IMR-90 (cell line): ENCODE measurements around the gene CHRNA1. TPM values are rescaled to one million over a fixed set of nuclear protein-coding genes. Genes with fewer than 3 reads are reported as not detected.

Experiments used
- ATAC-seq: fragments of 200-7000 bp; cut with Tn5 transposase; 2 replicates; pipeline ENCODE4 v1.9.1; 2020; ENCODE audit warnings: low read depth, mild to moderate bottlenecking, moderate library complexity
- BruUV-seq: library from RNA; stranded (reverse); fragments of 400-500 nt; replicated peaks from 2 replicates; lab custom pipeline; 2021; lab: Mats Ljungman, UMichigan
- CTCF ChIA-PET: fragments of 300-600 bp; formaldehyde crosslinking; extraction: SDS; loops from one replicate; lab custom pipeline; 2021; ENCODE audit warnings: antibody characterized with exemption; lab: Yijun Ruan, JAX
- POLR2A ChIA-PET: fragments of 300-600 bp; sonication (Branson Sonifier 250); formaldehyde crosslinking; loops from one replicate; lab custom pipeline; 2022; ENCODE audit warnings: antibody characterized with exemption; ENCODE audit not compliant: unreplicated experiment; lab: Charles Lee
- DNase-seq: peaks from one replicate; pipeline ENCODE4 v3.0.0; 2013
- H2AFZ ChIP-seq: replicated peaks from 2 replicates; pipeline ENCODE3; 2013; ENCODE audit warnings: low read length, mild to moderate bottlenecking; ENCODE audit not compliant: poor library complexity
- H2AK5ac ChIP-seq: 2 replicates; pipeline ENCODE4 v1.6.1; 2013; ENCODE audit warnings: low read depth, low read length, inconsistent platforms
- H2AK9ac ChIP-seq: replicated peaks from 2 replicates; pipeline ENCODE3; 2013; ENCODE audit warnings: mild to moderate bottlenecking, low read depth, low read length, moderate library complexity; ENCODE audit not compliant: poor library complexity
- H2BK120ac ChIP-seq: 2 replicates; pipeline ENCODE4 v1.6.1; 2013; ENCODE audit warnings: low read depth, low read length, inconsistent platforms
- H2BK15ac ChIP-seq: 3 replicates; pipeline ENCODE4 v1.6.1; 2013; ENCODE audit warnings: low read depth, low read length, inconsistent platforms
- H2BK20ac ChIP-seq: 2 replicates; pipeline ENCODE4 v1.6.1; 2013; ENCODE audit warnings: low read depth, mild to moderate bottlenecking, inconsistent platforms, low read length, moderate library complexity
- H2BK5ac ChIP-seq: 2 replicates; pipeline ENCODE4 v1.6.1; 2013; ENCODE audit warnings: mild to moderate bottlenecking, low read depth, low read length, inconsistent platforms; ENCODE audit not compliant: poor library complexity, severe bottlenecking
- H3K14ac ChIP-seq: replicated peaks from 2 replicates; pipeline ENCODE4 v1.6.1; 2013; ENCODE audit warnings: low read depth, low read length, inconsistent platforms
- H3K18ac ChIP-seq: 2 replicates; pipeline ENCODE4 v1.6.1; 2013; ENCODE audit warnings: low read depth, low read length, control low read depth
- H3K23ac ChIP-seq: 2 replicates; pipeline ENCODE4 v1.6.1; 2013; ENCODE audit warnings: low read depth, low read length, inconsistent platforms
- H3K27ac ChIP-seq: 2 replicates; pipeline ENCODE4 v1.5.1; 2013; ENCODE audit warnings: mild to moderate bottlenecking, control low read depth, low read length; ENCODE audit not compliant: insufficient read depth
- H3K27me3 ChIP-seq: 2 replicates; pipeline ENCODE4 v1.6.1; 2013; ENCODE audit warnings: low read length; ENCODE audit not compliant: control insufficient read depth, insufficient read depth
- H3K36me3 ChIP-seq: 2 replicates; pipeline ENCODE4 v1.6.1; 2013; ENCODE audit warnings: low read length, mixed read lengths; ENCODE audit not compliant: control insufficient read depth, insufficient read depth
- H3K4ac ChIP-seq: 2 replicates; pipeline ENCODE4 v1.6.1; 2013; ENCODE audit warnings: low read depth, low read length, inconsistent platforms
- H3K4me1 ChIP-seq: 2 replicates; pipeline ENCODE4 v1.6.1; 2013; ENCODE audit warnings: low read length, mixed read lengths; ENCODE audit not compliant: control insufficient read depth, insufficient read depth
- H3K4me2 ChIP-seq: 2 replicates; pipeline ENCODE4 v1.6.1; 2013; ENCODE audit warnings: low read depth, mild to moderate bottlenecking, control low read depth, low read length, moderate library complexity
- H3K4me3 ChIP-seq: 2 replicates; pipeline ENCODE4 v1.5.1; 2013; ENCODE audit warnings: low read depth, mild to moderate bottlenecking, control low read depth, low read length, moderate library complexity; ENCODE audit not compliant: insufficient read depth
- H3K56ac ChIP-seq: 2 replicates; pipeline ENCODE4 v1.6.1; 2013; ENCODE audit warnings: low read length, inconsistent platforms; ENCODE audit not compliant: insufficient read depth; ENCODE audit errors: extremely low read depth
- H3K79me1 ChIP-seq, 2 experiments: 2 replicates each; pipeline ENCODE4 v1.6.1; 2013; ENCODE audit warnings: low read length in 2 of 2, inconsistent platforms in 1 of 2, low read depth in 1 of 2
- H3K9ac ChIP-seq: 2 replicates; pipeline ENCODE4 v1.6.1; 2013; ENCODE audit warnings: low read depth, low read length, control low read depth
- H3K9me1 ChIP-seq: 2 replicates; pipeline ENCODE4 v1.6.1; 2013; ENCODE audit warnings: low read length, inconsistent platforms; ENCODE audit not compliant: insufficient read depth
- H3K9me3 ChIP-seq: 2 replicates; pipeline ENCODE4 v1.6.1; 2013; ENCODE audit warnings: low read length; ENCODE audit not compliant: control insufficient read depth, insufficient read depth
- H4K20me1 ChIP-seq: 2 replicates; pipeline ENCODE4 v1.6.1; 2013; ENCODE audit warnings: low read length, inconsistent platforms; ENCODE audit not compliant: insufficient read depth
- H4K5ac ChIP-seq: 2 replicates; pipeline ENCODE4 v1.6.1; 2013; ENCODE audit warnings: mild to moderate bottlenecking, low read depth, low read length, control low read depth
- H4K8ac ChIP-seq, 2 experiments: 2 replicates each; pipeline ENCODE4 v1.6.1; 2013; ENCODE audit warnings: low read depth in 2 of 2, low read length in 2 of 2, control low read depth in 1 of 2, inconsistent platforms in 1 of 2
- H4K91ac ChIP-seq: 2 replicates; pipeline ENCODE4 v1.6.1; 2013; ENCODE audit warnings: low read depth, low read length, inconsistent platforms; ENCODE audit not compliant: insufficient read depth
- BHLHE40 ChIP-seq: fragments of 150-350 bp; IDR thresholded peaks from 2 replicates; pipeline ENCODE4 v1.6.1; 2016; ENCODE audit warnings: mild to moderate bottlenecking, low read depth, low read length
- CEBPB ChIP-seq: IDR thresholded peaks from 2 replicates; pipeline ENCODE4 v1.6.1; 2012; ENCODE audit warnings: low read depth, low read length, improper control_type of control experiment
- CHD1 ChIP-seq: IDR thresholded peaks from 2 replicates; pipeline ENCODE4 v1.6.1; 2012; ENCODE audit warnings: low read depth, low read length, improper control_type of control experiment
- ELK1 ChIP-seq: fragments of 150-350 bp; IDR thresholded peaks from 2 replicates; pipeline ENCODE4 v1.6.1; 2016; ENCODE audit warnings: low read depth, mild to moderate bottlenecking, low read length, moderate library complexity, borderline replicate concordance
- FOS ChIP-seq: fragments of 150-350 bp; IDR thresholded peaks from 2 replicates; pipeline ENCODE4 v1.6.1; 2016; ENCODE audit warnings: low read depth, low read length
- MAFK ChIP-seq: IDR thresholded peaks from 2 replicates; pipeline ENCODE4 v1.6.1; 2012; ENCODE audit warnings: low read depth, low read length, improper control_type of control experiment
- MAZ ChIP-seq: IDR thresholded peaks from 2 replicates; pipeline ENCODE4 v1.6.1; 2012; ENCODE audit warnings: low read depth, mild to moderate bottlenecking, low read length, improper control_type of control experiment, moderate library complexity, borderline replicate concordance
- MXI1 ChIP-seq: IDR thresholded peaks from 2 replicates; pipeline ENCODE4 v1.6.1; 2012; ENCODE audit warnings: low read depth, mild to moderate bottlenecking, low read length, moderate library complexity, borderline replicate concordance
- NFE2L2 ChIP-seq: fragments of 150-350 bp; IDR thresholded peaks from 2 replicates; pipeline ENCODE4 v1.6.1; 2016; ENCODE audit warnings: low read depth, mild to moderate bottlenecking, low read length
- POLR2A ChIP-seq: IDR thresholded peaks from 2 replicates; pipeline ENCODE4 v1.6.1; 2012; ENCODE audit warnings: mild to moderate bottlenecking, low read depth, low read length
- RAD21 ChIP-seq: IDR thresholded peaks from 2 replicates; pipeline ENCODE4 v1.6.1; 2012; ENCODE audit warnings: low read length, improper control_type of control experiment
- RCOR1 ChIP-seq: IDR thresholded peaks from 2 replicates; pipeline ENCODE4 v1.6.1; 2012; ENCODE audit warnings: mild to moderate bottlenecking, low read length, improper control_type of control experiment; ENCODE audit not compliant: insufficient replicate concordance
- RFX5 ChIP-seq: IDR thresholded peaks from 2 replicates; pipeline ENCODE4 v1.8.0; 2012; ENCODE audit warnings: low read depth, mild to moderate bottlenecking, low read length, moderate library complexity
- SMC3 ChIP-seq: fragments of 150-350 bp; IDR thresholded peaks from 2 replicates; pipeline ENCODE4 v1.6.1; 2016; ENCODE audit warnings: low read depth, mild to moderate bottlenecking, antibody characterized with exemption, low read length, moderate library complexity
- USF2 ChIP-seq: fragments of 150-350 bp; IDR thresholded peaks from 2 replicates; pipeline ENCODE4 v1.6.1; 2017; ENCODE audit warnings: mild to moderate bottlenecking, antibody characterized with exemption, low read length, low read depth
- WGBS, 2 experiments: methylation state at CpG; one replicate each; pipeline versions ENCODE4 v1.1.5 to v1.1.7; 2013; ENCODE audit warnings: missing lambda C conversion rate in 2 of 2; ENCODE audit not compliant: insufficient read length in 1 of 2; ENCODE audit errors: extremely low coverage in 2 of 2; 5-methylcytosine and 5-hydroxymethylcytosine counted together
- dilution Hi-C: fragments of 300-500 bp; cut with HindIII; formaldehyde crosslinking; loops from one replicate; pipeline ENCODE4 v1.14.3; 2018; ENCODE audit warnings: low sequenced_read_pairs; ENCODE audit not compliant: unreplicated experiment
- in situ Hi-C: fragments of 300-500 bp; cut with MboI; formaldehyde crosslinking; loops from 3 replicates; pipeline ENCODE4 v1.14.3; 2019; ENCODE audit warnings: low sequenced_read_pairs, inconsistent platforms, mixed read lengths
- intact Hi-C: fragments of 100-400 bp; cut with micrococcal nuclease; formaldehyde crosslinking; loops from 2 replicates; pipeline ENCODE4 v1.10.0; 2022
- polyA plus RNA-seq, 3 experiments: library from polyadenylated mRNA; depleted of rRNA; stranded (reverse); fragments of >200 nt; gene quantifications; 2 replicates each; pipeline ENCODE4 v1.2.3, GENCODE V29; 2012; ENCODE audit warnings: low replicate concordance in 1 of 3
- total RNA-seq: library from RNA; depleted of rRNA; stranded (reverse); fragments of >200 nt; gene quantifications from 2 replicates; pipeline ENCODE4 v1.2.3, GENCODE V29; 2012
- TF ChIP-seq, protein P1 (sequence below): conservative IDR thresholded peaks from 2 replicates; pipeline ENCODE4 v1.5.1; 2012; ENCODE audit warnings: mild to moderate bottlenecking, low read depth, low read length, improper control_type of control experiment

The CHRNA1 gene
- total and polyA plus RNA-seq, 2 of the 4 experiments (the other 2 are of a cell fraction) = 0.75 to 0.90 TPM

DNA sequence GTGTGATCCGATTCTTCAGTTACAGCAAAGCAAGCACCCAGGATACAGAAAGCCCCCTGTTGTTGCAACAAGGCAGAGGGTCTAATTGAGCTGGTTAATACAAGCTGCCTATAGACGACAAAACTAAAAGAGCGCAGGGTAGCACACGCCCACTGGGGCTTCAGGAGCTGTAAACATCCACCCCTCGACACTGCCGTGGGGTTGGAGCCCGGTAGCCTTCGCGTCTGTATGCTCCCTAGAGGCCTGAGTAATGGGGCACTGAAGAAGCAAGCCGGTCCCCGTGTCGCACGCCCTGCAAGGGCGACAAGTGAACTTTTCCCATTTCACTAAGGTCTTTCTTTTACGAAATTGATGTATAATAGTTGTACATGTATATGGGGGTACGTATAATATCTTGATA is 24.7 kb upstream of the CHRNA1 start:
- H3K18ac ChIP-seq = peak overlapping the region; percentile 74
- peak overlapping the region; percentile 81 for H2BK20ac ChIP-seq
- H4K8ac ChIP-seq = peak overlapping the region; percentile 96
- H2AK9ac ChIP-seq = peak overlapping the region; percentile 85
- BruUV-seq = no TSS peak
- H3K56ac ChIP-seq = no peak overlapping the region
- POLR2A ChIA-PET = interaction anchor here (1.9 kb wide), 1 partner anchor 14 kb away, joined by 6 read pairs; no protein-coding TSS in a partner anchor
- H3K4me3 ChIP-seq = no peak overlapping the region
- peak overlapping the region; percentile 35; the same call in 1 of the 2 replicates for H3K23ac ChIP-seq
- peak overlapping the region; percentile 97 for H3K4ac ChIP-seq
- dilution Hi-C loops (no loop called here), in situ Hi-C loops (no loop called here), intact Hi-C loops (no loop called here)
- H4K5ac ChIP-seq = peak overlapping the region; percentile 89
- no peaks in the 10 kb centered on the region for H3K27me3 ChIP-seq
- no peak for TF ChIP-seq MXI1
- TF ChIP-seq RAD21 = no peak
- TF ChIP-seq RFX5 = no peak
- no peak for TF ChIP-seq CHD1
- no peak for TF ChIP-seq BHLHE40
- no peak for TF ChIP-seq USF2
- TF ChIP-seq, protein P1, sequence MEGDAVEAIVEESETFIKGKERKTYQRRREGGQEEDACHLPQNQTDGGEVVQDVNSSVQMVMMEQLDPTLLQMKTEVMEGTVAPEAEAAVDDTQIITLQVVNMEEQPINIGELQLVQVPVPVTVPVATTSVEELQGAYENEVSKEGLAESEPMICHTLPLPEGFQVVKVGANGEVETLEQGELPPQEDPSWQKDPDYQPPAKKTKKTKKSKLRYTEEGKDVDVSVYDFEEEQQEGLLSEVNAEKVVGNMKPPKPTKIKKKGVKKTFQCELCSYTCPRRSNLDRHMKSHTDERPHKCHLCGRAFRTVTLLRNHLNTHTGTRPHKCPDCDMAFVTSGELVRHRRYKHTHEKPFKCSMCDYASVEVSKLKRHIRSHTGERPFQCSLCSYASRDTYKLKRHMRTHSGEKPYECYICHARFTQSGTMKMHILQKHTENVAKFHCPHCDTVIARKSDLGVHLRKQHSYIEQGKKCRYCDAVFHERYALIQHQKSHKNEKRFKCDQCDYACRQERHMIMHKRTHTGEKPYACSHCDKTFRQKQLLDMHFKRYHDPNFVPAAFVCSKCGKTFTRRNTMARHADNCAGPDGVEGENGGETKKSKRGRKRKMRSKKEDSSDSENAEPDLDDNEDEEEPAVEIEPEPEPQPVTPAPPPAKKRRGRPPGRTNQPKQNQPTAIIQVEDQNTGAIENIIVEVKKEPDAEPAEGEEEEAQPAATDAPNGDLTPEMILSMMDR = no peak
- TF ChIP-seq FOS = no peak
- no peak for TF ChIP-seq NFE2L2
- TF ChIP-seq MAFK = no peak
- no peak for TF ChIP-seq POLR2A
- TF ChIP-seq ELK1 = no peak
- TF ChIP-seq MAZ = no peak
- no peak for TF ChIP-seq RCOR1
- no peak for TF ChIP-seq SMC3
- TF ChIP-seq CEBPB = no peak
- H2BK5ac ChIP-seq = peak overlapping the region; percentile 96
- peak overlapping the region; percentile 98 for H2AK5ac ChIP-seq
- peak overlapping the region; percentile 98 for H4K91ac ChIP-seq
- H3K9me3 ChIP-seq = no peaks in the 10 kb centered on the region
- DNase-seq (no peak), ATAC-seq (no peak)
- WGBS, 2 experiments = 100% methylated on average over 2 of the region's 16 CpGs; no CpG with 5 or more reads in 1 of the 2 experiments
- H3K4me2 ChIP-seq = no peak overlapping the region
- H2BK120ac ChIP-seq = peak overlapping the region; percentile 100
- peak overlapping the region; percentile 99 for H3K27ac ChIP-seq
- no peaks in the 10 kb centered on the region for H4K20me1 ChIP-seq
- no peak overlapping the region for H3K9ac ChIP-seq
- CTCF ChIA-PET = interaction anchor here (0.7 to 1.5 kb wide), 3 partner anchors 17 to 197 kb away, joined by 3 to 5 read pairs (median 4); no protein-coding TSS in a partner anchor
- H3K14ac ChIP-seq = peak overlapping the region; percentile 87
- peaks cover 27% of the 10 kb centered on the region for H3K4me1 ChIP-seq
- H3K9me1 ChIP-seq = peaks cover 18% of the 10 kb centered on the region
- no peaks in the 10 kb centered on the region for H3K36me3 ChIP-seq
- peak overlapping the region; percentile 81 for H2AFZ ChIP-seq
- peaks cover 0 to 9% of the 10 kb centered on the region in 2 experiments; a peak in 2 of 4 replicates for H3K79me1 ChIP-seq
- peak overlapping the region; percentile 91; the same call in 2 of the 3 replicates for H2BK15ac ChIP-seq
